ENCODE measurements around the gene KISS1R. TPM values are rescaled to one million over a fixed set of nuclear protein-coding genes. Genes with fewer than 3 reads are reported as not detected.

Gene KISS1R
- total RNA-seq, 5 donors from 2014 or later (not counting 1 experiment from before 2014, with no cell fraction given), result 1.5 to 4.9 (median 2.8) TPM

DNA sequence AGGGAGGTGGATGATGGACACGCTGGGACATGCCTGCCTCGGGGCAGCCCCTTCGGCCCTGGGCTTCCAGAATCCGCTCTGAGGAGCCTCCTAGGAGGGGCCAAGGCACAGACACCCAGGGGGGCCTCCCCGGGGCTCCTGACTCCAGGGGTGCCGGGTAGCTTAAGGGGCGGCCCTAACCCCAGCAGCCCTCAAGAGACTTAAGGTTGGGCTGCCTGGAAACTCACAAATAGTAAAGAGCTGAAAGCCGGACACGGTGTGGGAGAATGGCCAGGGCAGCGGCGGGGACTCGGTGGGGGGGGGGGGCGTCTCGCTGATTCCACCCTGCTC is 16.4 kb downstream of the KISS1R start:
- H3K4me1 Mint-ChIP-seq, result peaks cover 30 to 35% (median 33%) of the 10 kb centered on the region in 3 donors
- Histone ChIP-seq H3K27ac (ENCODE audit: low read length) (no peak overlapping the region), H3K36me3 (ENCODE audit: control insufficient read depth in 2 of 2, extremely low read depth in 1 of 2, insufficient read depth in 1 of 2, low read length in 1 of 2) (no peaks in the 10 kb centered on the region), H3K9me3 (no peaks in the 10 kb centered on the region), H3K27me3 (replicated peaks in 1 of 2; ENCODE audit: control insufficient read depth in 2 of 2, extremely low read depth in 1 of 2, insufficient read depth in 2 of 2, low read length in 1 of 2) (no peaks in the 10 kb centered on the region), H3K4me1 (ENCODE audit: control insufficient read depth in 1 of 2, extremely low read depth in 1 of 2, insufficient read depth in 2 of 2, low read length in 2 of 2) (peaks cover 7 to 36% of the 10 kb centered on the region in 2 experiments), H3K4me3 (ENCODE audit: control insufficient read depth in 1 of 2, extremely low read depth in 1 of 2, low read length in 1 of 2) (no peak overlapping the region)
- peak overlapping the region in 1 of 3 donors; percentile 80 for H3K4me3 Mint-ChIP-seq
- WGBS (ENCODE audit: insufficient coverage), result 92% methylated on average over 10 of the region's 14 CpGs
- DNase-seq (no peak), ATAC-seq (replicated peaks in 1 of 4) (no peak)
- H3K27me3 Mint-ChIP-seq, result no peaks in the 10 kb centered on the region
- POLR2A ChIA-PET, result no interaction called here
- H3K36me3 Mint-ChIP-seq, result peaks cover 5% of the 10 kb centered on the region
- CTCF ChIA-PET, result no interaction called here
- H3K27ac Mint-ChIP-seq, result no peak overlapping the region
- peaks cover 0 to 3% (median 0%) of the 10 kb centered on the region in 3 donors for H3K9me3 Mint-ChIP-seq

DNA sequence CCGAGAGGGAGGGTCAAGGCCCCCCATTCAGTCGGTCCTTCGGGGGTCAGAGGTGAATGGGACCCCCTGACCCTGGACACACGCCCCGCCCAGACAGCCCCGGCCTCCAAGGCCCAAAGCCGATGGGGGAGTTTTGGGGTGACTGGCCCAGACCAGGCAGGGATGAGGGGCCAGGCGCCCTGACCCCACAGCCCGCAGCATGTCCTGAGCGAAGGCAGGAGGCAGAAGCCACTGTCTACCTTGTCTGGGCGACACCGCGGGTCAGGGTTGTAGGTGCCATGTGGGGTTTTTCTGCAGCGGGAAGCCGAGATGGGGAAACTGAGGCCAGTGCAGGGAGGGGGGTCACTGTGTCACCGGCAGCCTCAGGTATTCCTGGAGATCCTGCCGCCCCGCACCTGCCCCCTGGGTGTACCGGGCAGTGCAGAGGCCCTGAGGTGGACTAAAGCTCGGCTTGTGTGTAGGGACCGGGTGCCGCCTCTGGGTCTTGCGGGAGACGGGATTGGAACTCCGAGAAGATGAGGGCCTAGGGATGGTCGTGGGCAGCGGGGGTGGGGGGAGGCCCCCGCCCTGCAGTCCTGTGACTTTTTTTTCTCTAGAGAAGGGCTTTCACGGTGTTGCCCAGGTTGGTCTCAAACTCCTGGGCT is 17.2 kb downstream of the KISS1R start:
- Mint-ChIP-seq H3K9me3 (peaks cover 0 to 3% (median 0%) of the 10 kb centered on the region in 3 donors), H3K36me3 (peaks cover 5% of the 10 kb centered on the region), H3K4me1 (peaks cover 30 to 36% (median 33%) of the 10 kb centered on the region in 3 donors), H3K27ac (no peak overlapping the region), H3K4me3 (no peak overlapping the region), H3K27me3 (no peaks in the 10 kb centered on the region)
- Histone ChIP-seq H3K9me3 (no peaks in the 10 kb centered on the region), H3K27me3 (replicated peaks in 1 of 2; ENCODE audit: control insufficient read depth in 2 of 2, extremely low read depth in 1 of 2, insufficient read depth in 2 of 2, low read length in 1 of 2) (no peaks in the 10 kb centered on the region), H3K27ac (ENCODE audit: low read length) (no peak overlapping the region), H3K36me3 (ENCODE audit: control insufficient read depth in 2 of 2, extremely low read depth in 1 of 2, insufficient read depth in 1 of 2, low read length in 1 of 2) (no peaks in the 10 kb centered on the region), H3K4me1 (ENCODE audit: control insufficient read depth in 1 of 2, extremely low read depth in 1 of 2, insufficient read depth in 2 of 2, low read length in 2 of 2) (peaks cover 7 to 36% of the 10 kb centered on the region in 2 experiments), H3K4me3 (ENCODE audit: control insufficient read depth in 1 of 2, extremely low read depth in 1 of 2, low read length in 1 of 2) (no peak overlapping the region)
- ChIA-PET CTCF (no interaction called here), POLR2A (no interaction called here)
- 97% methylated on average over 19 of the region's 29 CpGs for WGBS (ENCODE audit: insufficient coverage)
- no peak for DNase-seq
- no peak for ATAC-seq (replicated peaks in 1 of 4)

DNA sequence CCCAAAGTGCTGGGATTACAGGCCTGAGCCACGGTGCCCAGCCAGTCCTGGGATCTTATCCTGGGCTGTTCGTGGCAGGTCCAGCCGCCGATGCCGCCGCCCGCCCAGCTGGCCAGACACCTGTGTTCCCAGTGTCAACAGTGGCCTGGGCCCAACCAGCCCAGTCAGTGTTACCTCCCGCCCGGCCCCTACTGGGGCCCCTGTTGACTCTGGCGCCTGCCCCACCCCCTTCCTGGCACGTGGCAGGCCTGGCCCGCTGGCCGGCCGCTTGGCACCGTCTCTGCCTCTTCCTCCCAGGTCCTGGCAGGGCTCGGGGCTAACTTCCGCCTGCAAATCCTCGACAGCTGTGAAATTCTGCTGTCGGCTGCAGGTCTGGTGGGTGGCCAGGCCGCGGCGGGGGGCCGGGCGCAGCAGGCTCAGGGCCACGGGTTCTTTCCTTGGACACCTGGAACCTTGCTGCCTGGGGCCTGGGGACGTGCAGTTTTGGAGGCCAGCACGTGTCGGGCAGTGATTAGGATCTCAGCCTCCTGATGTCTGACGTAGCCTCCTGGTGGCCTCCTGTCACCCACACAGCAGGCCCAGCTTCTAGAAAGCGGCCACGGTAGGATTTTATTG is 17.8 kb downstream of the KISS1R start:
- WGBS (ENCODE audit: insufficient coverage), result 85% methylated on average over 29 of the region's 31 CpGs
- Mint-ChIP-seq H3K9me3 (peaks cover 0 to 3% (median 0%) of the 10 kb centered on the region in 3 donors), H3K36me3 (peaks cover 5% of the 10 kb centered on the region), H3K4me3 (no peak overlapping the region), H3K4me1 (peaks cover 35 to 42% (median 38%) of the 10 kb centered on the region in 3 donors), H3K27me3 (no peaks in the 10 kb centered on the region), H3K27ac (no peak overlapping the region)
- H3K27me3 ChIP-seq (replicated peaks in 1 of 2; ENCODE audit: control insufficient read depth in 2 of 2, extremely low read depth in 1 of 2, insufficient read depth in 2 of 2, low read length in 1 of 2), result no peaks in the 10 kb centered on the region
- H3K9me3 ChIP-seq, result no peaks in the 10 kb centered on the region
- no peak overlapping the region for H3K27ac ChIP-seq (ENCODE audit: low read length)
- ATAC-seq (replicated peaks in 1 of 4) (no peak), DNase-seq (no peak)
- peaks cover 7 to 41% of the 10 kb centered on the region in 2 experiments for H3K4me1 ChIP-seq (ENCODE audit: control insufficient read depth in 1 of 2, extremely low read depth in 1 of 2, insufficient read depth in 2 of 2, low read length in 2 of 2)
- H3K4me3 ChIP-seq (ENCODE audit: control insufficient read depth in 1 of 2, extremely low read depth in 1 of 2, low read length in 1 of 2), result no peak overlapping the region
- ChIA-PET CTCF (no interaction called here), POLR2A (no interaction called here)
- H3K36me3 ChIP-seq (ENCODE audit: control insufficient read depth in 2 of 2, extremely low read depth in 1 of 2, insufficient read depth in 1 of 2, low read length in 1 of 2), result no peaks in the 10 kb centered on the region

DNA sequence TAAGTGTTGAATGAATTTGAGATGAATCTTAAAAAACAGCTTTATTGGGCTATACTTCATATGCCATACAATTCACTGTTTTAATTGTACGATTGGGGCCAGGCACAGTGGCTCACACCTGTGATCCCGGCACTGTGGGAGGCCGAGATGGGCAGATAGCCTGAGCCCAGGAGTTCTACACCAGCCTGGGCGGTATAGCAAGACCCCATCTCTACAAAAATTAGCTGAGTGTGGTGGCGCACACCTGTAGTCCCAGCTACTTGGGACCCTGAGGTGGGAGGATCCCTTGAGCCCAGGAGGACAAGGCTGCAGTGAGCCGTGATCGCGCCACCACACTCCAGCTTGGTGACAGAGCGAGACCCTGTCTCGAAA is 19.0 kb downstream of the KISS1R start:
- peaks cover 0 to 3% (median 0%) of the 10 kb centered on the region in 3 donors for H3K9me3 Mint-ChIP-seq
- Histone ChIP-seq H3K27ac (ENCODE audit: low read length) (no peak overlapping the region), H3K4me3 (ENCODE audit: control insufficient read depth in 1 of 2, extremely low read depth in 1 of 2, low read length in 1 of 2) (no peak overlapping the region), H3K27me3 (replicated peaks in 1 of 2; ENCODE audit: control insufficient read depth in 2 of 2, extremely low read depth in 1 of 2, insufficient read depth in 2 of 2, low read length in 1 of 2) (no peaks in the 10 kb centered on the region), H3K4me1 (ENCODE audit: control insufficient read depth in 1 of 2, extremely low read depth in 1 of 2, insufficient read depth in 2 of 2, low read length in 2 of 2) (peaks cover 7 to 51% of the 10 kb centered on the region in 2 experiments), H3K36me3 (ENCODE audit: control insufficient read depth in 2 of 2, extremely low read depth in 1 of 2, insufficient read depth in 1 of 2, low read length in 1 of 2) (no peaks in the 10 kb centered on the region), H3K9me3 (no peaks in the 10 kb centered on the region)
- WGBS (ENCODE audit: insufficient coverage), result 100% methylated on average over 2 of the region's 10 CpGs
- no peak overlapping the region for H3K4me3 Mint-ChIP-seq
- ATAC-seq (replicated peaks in 1 of 4), result no peak
- DNase-seq, result no peak
- ChIA-PET CTCF (interaction anchor here in 1 of 2 donors (1.4 kb wide), 1 partner anchor 48 kb away, joined by 3 read pairs; the partner anchor contains the start of gene WDR18), POLR2A (no interaction called here)
- H3K4me1 Mint-ChIP-seq, result peaks cover 36 to 43% (median 41%) of the 10 kb centered on the region in 3 donors
- no peak overlapping the region for H3K27ac Mint-ChIP-seq
- H3K27me3 Mint-ChIP-seq, result no peaks in the 10 kb centered on the region
- peaks cover 5% of the 10 kb centered on the region for H3K36me3 Mint-ChIP-seq

DNA sequence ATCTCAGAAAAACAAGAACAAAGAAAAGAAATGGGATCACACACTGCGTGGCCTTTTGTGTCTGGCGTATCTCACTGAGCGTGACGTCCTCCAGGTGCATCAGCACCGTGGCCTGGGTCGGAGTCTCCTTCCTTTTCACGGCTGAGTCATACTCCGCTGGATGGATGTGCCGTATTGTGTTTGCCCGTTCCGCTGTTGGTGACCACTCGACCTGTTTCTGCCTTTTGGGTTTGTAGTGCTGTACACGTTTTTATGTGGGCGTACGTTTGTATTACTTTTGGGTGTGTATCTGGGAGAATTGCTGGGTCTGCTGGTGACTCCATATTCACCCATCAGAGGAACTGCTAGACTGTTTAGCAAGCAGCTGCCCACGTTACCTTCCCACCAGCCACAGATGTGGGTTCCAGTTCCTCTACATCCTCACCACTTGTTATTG is 20.1 kb downstream of the KISS1R start:
- Mint-ChIP-seq H3K4me3 (peak overlapping the region in 2 of 3 donors; percentile 14 to 40), H3K9me3 (peaks cover 0 to 3% (median 0%) of the 10 kb centered on the region in 3 donors), H3K27ac (peak overlapping the region; percentile 21 to 82), H3K27me3 (no peaks in the 10 kb centered on the region), H3K36me3 (peaks cover 5% of the 10 kb centered on the region), H3K4me1 (peaks cover 36 to 45% (median 42%) of the 10 kb centered on the region in 3 donors)
- H3K4me3 ChIP-seq (ENCODE audit: control insufficient read depth in 1 of 2, extremely low read depth in 1 of 2, low read length in 1 of 2), result no peak overlapping the region
- peaks cover 4 to 55% of the 10 kb centered on the region in 2 experiments for H3K4me1 ChIP-seq (ENCODE audit: control insufficient read depth in 1 of 2, extremely low read depth in 1 of 2, insufficient read depth in 2 of 2, low read length in 2 of 2)
- H3K27me3 ChIP-seq (replicated peaks in 1 of 2; ENCODE audit: control insufficient read depth in 2 of 2, extremely low read depth in 1 of 2, insufficient read depth in 2 of 2, low read length in 1 of 2), result no peaks in the 10 kb centered on the region
- no peaks in the 10 kb centered on the region for H3K9me3 ChIP-seq
- H3K27ac ChIP-seq (ENCODE audit: low read length), result no peak overlapping the region
- CTCF ChIA-PET, result interaction anchor here (0.5 to 0.7 kb wide), 3 partner anchors 62 to 207 kb away, joined by 3 to 5 read pairs (median 3); no protein-coding TSS in a partner anchor
- DNase-seq (peak in 28 of 35 experiments; percentile 20 to 76 (median 50)), ATAC-seq (replicated peaks in 1 of 4) (peak; percentile 27 to 59 (median 42))
- 58% methylated on average over 7 of the region's 16 CpGs for WGBS (ENCODE audit: insufficient coverage)
- H3K36me3 ChIP-seq (ENCODE audit: control insufficient read depth in 2 of 2, extremely low read depth in 1 of 2, insufficient read depth in 1 of 2, low read length in 1 of 2), result no peaks in the 10 kb centered on the region
- POLR2A ChIA-PET, result interaction anchor here in 1 of 2 donors (0.5 kb wide), 1 partner anchor 94 kb away, joined by 4 read pairs; no protein-coding TSS in a partner anchor

DNA sequence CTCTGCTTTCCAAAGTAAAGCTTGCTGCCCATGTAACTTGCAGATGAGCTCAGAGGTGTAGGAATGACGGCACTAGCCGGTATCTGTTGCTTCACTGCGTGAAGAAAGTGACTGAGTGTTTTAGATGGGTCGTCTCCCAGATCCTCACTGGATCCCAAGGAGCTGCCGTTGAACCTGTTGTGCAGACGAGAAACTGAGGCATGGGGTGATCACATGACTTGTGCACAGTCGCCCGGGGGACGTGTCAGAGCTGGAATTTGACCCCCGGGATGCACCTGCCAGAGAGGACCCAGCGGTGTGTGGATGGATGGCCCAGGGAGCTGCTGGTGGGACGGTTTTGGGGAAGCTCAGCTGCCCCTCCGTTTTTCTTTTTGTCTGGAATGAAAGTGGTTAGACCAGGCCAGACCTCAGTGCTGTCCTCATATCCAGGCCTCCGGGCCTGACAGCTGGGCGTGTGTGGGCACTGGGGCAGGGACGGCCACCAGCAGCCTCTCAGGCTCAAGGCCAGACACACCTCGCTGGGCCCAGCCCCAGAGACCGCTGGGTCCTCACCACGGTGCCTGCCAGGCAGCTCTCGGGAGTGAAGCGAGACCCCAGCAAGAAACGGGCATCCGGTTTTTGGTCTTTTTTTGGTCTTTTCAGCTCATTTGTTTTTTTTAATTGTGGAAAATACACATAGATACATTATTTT is 21.2 kb downstream of the KISS1R start:
- Histone ChIP-seq H3K9me3 (no peaks in the 10 kb centered on the region), H3K36me3 (ENCODE audit: control insufficient read depth in 2 of 2, extremely low read depth in 1 of 2, insufficient read depth in 1 of 2, low read length in 1 of 2) (peaks cover 0 to 5% of the 10 kb centered on the region in 2 donors), H3K4me3 (ENCODE audit: control insufficient read depth in 1 of 2, extremely low read depth in 1 of 2, low read length in 1 of 2) (no peak overlapping the region), H3K27me3 (replicated peaks in 1 of 2; ENCODE audit: control insufficient read depth in 2 of 2, extremely low read depth in 1 of 2, insufficient read depth in 2 of 2, low read length in 1 of 2) (no peaks in the 10 kb centered on the region), H3K27ac (ENCODE audit: low read length) (no peak overlapping the region), H3K4me1 (ENCODE audit: control insufficient read depth in 1 of 2, extremely low read depth in 1 of 2, insufficient read depth in 2 of 2, low read length in 2 of 2) (peaks cover 0 to 44% of the 10 kb centered on the region in 2 experiments)
- CTCF ChIA-PET, result interaction anchor here in 1 of 2 donors (0.6 to 1.1 kb wide), 3 partner anchors 58 to 248 kb away, joined by 3 to 5 read pairs (median 3); no protein-coding TSS in a partner anchor
- H3K4me1 Mint-ChIP-seq, result peaks cover 31 to 37% (median 36%) of the 10 kb centered on the region in 3 donors
- DNase-seq (no peak), ATAC-seq (replicated peaks in 1 of 4) (no peak)
- peaks cover 0 to 3% (median 0%) of the 10 kb centered on the region in 3 donors for H3K9me3 Mint-ChIP-seq
- no peak overlapping the region for H3K27ac Mint-ChIP-seq
- WGBS (ENCODE audit: insufficient coverage), result 95% methylated on average over 18 of the region's 23 CpGs
- peaks cover 5% of the 10 kb centered on the region for H3K36me3 Mint-ChIP-seq
- peak overlapping the region in 1 of 3 donors; percentile 40 for H3K4me3 Mint-ChIP-seq
- POLR2A ChIA-PET, result interaction anchor here (0.5 to 1.1 kb wide), 4 partner anchors 27 to 196 kb away, joined by 3 to 12 read pairs (median 3); no protein-coding TSS in a partner anchor
- H3K27me3 Mint-ChIP-seq, result no peaks in the 10 kb centered on the region

Measured in T-cell (primary cell).